22Rv1 (cell line): ENCODE measurements around the gene XCL1.

Source experiments
- H3K27ac ChIP-seq: fragments of 450-650 bp; 2 replicates; pipeline ENCODE4 v1.5.1; 2017
- ZFX ChIP-seq: fragments of 450-650 bp; IDR thresholded peaks from 2 replicates; pipeline ENCODE4 v1.6.1; 2017; ENCODE audit warnings: antibody characterized with exemption, borderline replicate concordance
- TF ChIP-seq, protein P1 (sequence below): fragments of 450-650 bp; IDR thresholded peaks from 2 replicates; pipeline ENCODE4 v1.5.1; 2017; ENCODE audit warnings: mild to moderate bottlenecking

Gene XCL1

DNA sequence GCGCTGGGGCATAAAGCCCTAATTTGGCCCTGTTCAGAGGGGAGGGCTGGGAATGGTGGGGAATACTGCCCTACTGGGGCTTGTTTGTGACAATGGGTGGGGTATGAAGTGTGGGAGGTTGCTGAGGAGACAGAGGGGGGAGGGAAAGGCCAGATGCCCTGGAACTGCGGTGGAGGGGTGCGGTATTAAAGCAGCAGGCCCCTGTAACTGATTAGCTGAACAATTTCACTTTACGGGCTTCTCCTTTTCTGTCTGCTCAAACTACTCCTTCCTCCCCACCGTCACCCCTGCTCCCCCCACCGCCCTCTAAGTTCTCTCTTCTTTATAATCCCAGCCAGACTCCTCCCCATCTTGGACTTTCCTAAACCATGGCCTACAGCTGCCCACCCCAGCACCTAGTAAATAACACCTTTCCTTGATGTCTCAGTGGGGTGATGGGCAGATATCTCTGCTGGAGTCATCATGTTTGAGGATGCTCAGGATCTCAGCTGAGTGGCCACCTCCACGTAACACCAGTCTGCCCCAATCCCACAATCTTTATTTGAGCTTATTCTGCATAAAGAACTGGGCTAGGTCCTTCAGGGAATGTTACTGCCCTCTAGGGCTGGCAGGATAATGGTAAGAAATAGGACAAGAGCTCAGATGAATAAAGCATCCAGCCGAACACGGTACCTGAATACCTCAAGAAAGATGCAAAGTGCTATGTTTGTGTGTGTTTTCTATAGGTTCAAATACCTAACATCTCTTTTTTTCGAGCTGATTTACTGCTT lies 33.5 kb downstream of the XCL1 start:
- H3K27ac ChIP-seq = no peak overlapping the region
- no peak for TF ChIP-seq ZFX
- TF ChIP-seq, protein P1, sequence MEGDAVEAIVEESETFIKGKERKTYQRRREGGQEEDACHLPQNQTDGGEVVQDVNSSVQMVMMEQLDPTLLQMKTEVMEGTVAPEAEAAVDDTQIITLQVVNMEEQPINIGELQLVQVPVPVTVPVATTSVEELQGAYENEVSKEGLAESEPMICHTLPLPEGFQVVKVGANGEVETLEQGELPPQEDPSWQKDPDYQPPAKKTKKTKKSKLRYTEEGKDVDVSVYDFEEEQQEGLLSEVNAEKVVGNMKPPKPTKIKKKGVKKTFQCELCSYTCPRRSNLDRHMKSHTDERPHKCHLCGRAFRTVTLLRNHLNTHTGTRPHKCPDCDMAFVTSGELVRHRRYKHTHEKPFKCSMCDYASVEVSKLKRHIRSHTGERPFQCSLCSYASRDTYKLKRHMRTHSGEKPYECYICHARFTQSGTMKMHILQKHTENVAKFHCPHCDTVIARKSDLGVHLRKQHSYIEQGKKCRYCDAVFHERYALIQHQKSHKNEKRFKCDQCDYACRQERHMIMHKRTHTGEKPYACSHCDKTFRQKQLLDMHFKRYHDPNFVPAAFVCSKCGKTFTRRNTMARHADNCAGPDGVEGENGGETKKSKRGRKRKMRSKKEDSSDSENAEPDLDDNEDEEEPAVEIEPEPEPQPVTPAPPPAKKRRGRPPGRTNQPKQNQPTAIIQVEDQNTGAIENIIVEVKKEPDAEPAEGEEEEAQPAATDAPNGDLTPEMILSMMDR = peak; percentile 20; the same call in 1 of the 2 replicates

DNA sequence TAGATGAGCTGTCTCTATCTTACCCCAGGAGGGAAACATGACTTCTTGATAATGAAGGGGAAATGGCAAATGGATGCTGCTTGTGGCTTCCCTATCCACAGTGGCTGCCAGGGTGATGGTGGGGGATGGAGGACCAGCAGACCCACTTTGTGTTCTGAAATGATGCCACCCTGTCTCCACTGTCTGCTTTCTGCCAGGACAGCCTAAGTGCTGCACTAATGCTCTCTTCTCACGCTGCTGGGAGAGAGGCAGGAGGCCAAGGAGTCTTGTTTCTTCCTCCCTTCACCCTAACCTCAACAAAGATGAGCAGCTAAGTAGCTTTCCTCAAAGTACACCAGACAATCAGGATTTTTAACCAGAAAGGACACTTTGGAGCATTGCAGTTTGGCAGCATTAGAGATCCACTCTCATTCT lies 36.6 kb downstream of the XCL1 start:
- no peak overlapping the region for H3K27ac ChIP-seq
- no peak for TF ChIP-seq ZFX
- TF ChIP-seq, protein P1 = no peak

DNA sequence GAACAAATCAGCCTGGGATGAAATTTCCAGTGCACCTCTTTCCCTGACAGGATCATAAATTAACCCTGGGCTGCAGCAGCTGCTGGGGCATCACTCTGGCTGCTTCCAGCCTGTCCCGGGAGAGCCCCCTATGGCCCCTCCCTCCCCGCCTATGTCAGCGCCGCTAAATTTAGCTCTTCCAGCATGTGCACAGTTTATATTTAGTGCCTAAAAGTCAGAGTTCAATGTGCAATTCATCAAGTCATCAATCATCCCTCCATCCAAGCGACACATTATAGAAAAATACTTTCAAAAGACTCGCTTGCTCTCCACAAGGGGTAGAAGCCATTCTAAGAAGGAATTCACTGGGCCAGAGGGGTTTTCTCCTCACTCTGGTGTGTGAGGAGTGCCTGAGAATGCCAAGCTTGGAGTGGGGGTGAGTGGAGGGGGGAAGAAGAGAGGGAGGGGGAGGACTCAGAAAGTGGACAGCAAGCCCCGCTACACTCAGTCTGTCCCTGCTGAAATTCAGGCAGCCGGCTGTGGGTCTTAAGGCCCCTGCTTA lies 37.4 kb downstream of the XCL1 start:
- TF ChIP-seq, protein P1 = no peak
- no peak for TF ChIP-seq ZFX

DNA sequence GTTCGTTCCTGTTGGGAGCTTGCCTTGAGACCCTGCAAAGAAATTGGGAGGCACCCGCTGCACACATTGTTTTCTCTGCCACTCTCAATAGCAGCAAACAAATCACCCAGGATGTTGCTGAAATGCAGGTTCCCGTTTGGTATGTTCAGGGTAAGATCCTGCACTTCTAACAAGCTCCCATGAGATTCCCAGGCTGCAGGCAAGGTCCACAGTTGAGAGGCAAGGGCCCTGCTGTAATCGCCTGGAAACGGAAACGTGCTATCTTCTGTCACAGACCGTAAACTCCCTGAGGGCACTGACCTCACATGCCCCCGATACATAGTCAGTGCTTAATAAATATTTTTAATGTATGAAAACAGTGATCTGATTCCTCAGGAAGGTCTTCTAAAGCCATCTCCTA lies 37.8 kb downstream of the XCL1 start:
- TF ChIP-seq, protein P1 = no peak
- no peak for TF ChIP-seq ZFX
- H3K27ac ChIP-seq = no peak overlapping the region

More for the DNA sequence above, 37.4 kb downstream of the XCL1 start:
- H3K27ac ChIP-seq = no peak overlapping the region

DNA sequence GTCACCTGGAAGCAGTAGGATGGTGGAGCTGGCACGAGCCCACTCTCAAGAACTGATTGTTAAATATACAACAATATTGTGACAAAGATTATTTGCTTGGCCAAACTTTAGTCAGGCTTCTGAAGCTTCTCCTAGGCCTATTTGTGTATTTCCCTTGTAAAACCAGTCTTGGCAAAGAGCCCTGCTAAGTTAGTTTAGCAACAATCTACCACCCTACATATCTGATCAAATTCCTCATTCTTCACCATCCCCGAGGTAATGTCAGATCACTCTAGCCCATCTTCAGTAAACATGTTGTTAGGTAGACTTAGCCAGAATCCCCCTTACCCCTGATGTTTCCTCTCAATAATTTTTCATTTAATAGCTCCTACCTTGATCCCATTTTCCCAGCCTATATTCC lies 39.6 kb downstream of the XCL1 start:
- TF ChIP-seq, protein P1 = no peak
- no peak for TF ChIP-seq ZFX
- no peak overlapping the region for H3K27ac ChIP-seq

DNA sequence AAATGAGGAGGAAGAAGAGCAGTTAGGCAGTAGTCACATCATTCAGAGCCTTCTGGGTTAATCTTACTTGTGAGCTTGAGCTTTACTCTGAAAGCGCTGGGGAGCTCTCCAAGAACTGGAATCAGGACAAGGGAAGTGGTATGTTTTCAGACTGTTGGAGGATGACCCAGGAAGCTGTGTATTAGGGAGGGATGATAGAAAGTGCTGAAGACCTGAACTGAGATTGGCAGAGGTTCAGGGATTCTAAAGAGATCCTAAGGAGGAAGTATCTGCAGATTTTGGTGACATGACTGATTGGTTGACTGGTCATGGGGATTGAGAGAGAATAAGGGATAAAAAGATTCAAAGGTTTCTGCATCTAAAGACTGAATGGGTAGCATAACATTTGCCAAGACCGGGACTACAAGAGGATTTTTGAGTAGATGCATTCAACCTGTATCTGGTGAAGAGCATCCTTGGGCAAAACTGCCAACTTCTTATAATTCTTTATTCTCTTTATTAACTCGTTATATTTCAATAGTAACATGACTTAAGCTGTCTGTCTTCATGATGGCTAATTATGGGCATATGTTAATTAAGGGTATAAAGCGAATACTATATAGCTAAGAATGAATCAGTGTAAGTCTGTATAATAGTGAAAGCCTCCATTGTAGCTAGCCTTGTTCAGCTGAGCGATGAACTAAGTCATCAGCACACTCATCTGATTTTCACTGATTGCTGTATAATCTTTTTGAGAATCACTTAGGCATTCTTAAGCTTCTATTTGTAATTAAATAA lies 41.8 kb downstream of the XCL1 start:
- TF ChIP-seq, protein P1 = no peak
- TF ChIP-seq ZFX = no peak

More for the DNA sequence above, 41.8 kb downstream of the XCL1 start:
- H3K27ac ChIP-seq = no peak overlapping the region
